GM12875 (cell line): Measurements from ENCODE around the gene DBNDD2.

Source experiments
- H3K4me3 ChIP-seq: one replicate; pipeline ENCODE4 v1.5.1; 2011; ENCODE audit warnings: low read depth, low read length, control low read depth
- CTCF ChIP-seq: IDR thresholded peaks from 2 replicates; pipeline ENCODE4 v1.5.1; 2011; ENCODE audit warnings: low read depth, mild to moderate bottlenecking, control low read depth, inconsistent platforms, low read length, moderate library complexity, borderline replicate concordance; ENCODE audit not compliant: insufficient read depth

The DBNDD2 gene

GRCh38 chr20:45419188-45420091 lies 11.4 kb downstream of the DBNDD2 start:
- TF ChIP-seq CTCF, result no peak
- no peak overlapping the region for H3K4me3 ChIP-seq

GRCh38 chr20:45420125-45420524 lies 12.0 kb downstream of the DBNDD2 start:
- TF ChIP-seq CTCF, result no peak
- no peak overlapping the region for H3K4me3 ChIP-seq

- no peak overlapping the region for H3K4me3 ChIP-seq
Observed at GRCh38 chr20:45423700-45424099, 15.6 kb downstream of the DBNDD2 start.

GRCh38 chr20:45425561-45425960 lies 17.5 kb downstream of the DBNDD2 start:
- no peak overlapping the region for H3K4me3 ChIP-seq
- TF ChIP-seq CTCF, result no peak

More at GRCh38 chr20:45423700-45424099, 15.6 kb downstream of the DBNDD2 start:
- no peak for TF ChIP-seq CTCF

GRCh38 chr20:45426320-45427016 lies 18.4 kb downstream of the DBNDD2 start:
- no peak for TF ChIP-seq CTCF
- no peak overlapping the region for H3K4me3 ChIP-seq

- TF ChIP-seq CTCF, result no peak
- no peak overlapping the region for H3K4me3 ChIP-seq
Observed at GRCh38 chr20:45427236-45428149, 19.4 kb downstream of the DBNDD2 start.
